ENCODE data around the gene CDK14. TPM values are rescaled to one million over a fixed set of nuclear protein-coding genes. Genes with fewer than 3 reads are reported as not detected.

CDK14 gene
- total RNA-seq, 1 donor: 39.1 TPM

GRCh38 chr7:91247500-91247899 lies 651.4 kb downstream of the CDK14 start:
- Histone ChIP-seq H3K36me3 (ENCODE audit: insufficient read depth, low read length) (no peaks in the 10 kb centered on the region), H3K4me1 (ENCODE audit: insufficient read depth, low read length) (peaks cover 25% of the 10 kb centered on the region), H3K79me2 (ENCODE audit: insufficient read depth, low read length) (no peaks in the 10 kb centered on the region), H3K27me3 (ENCODE audit: insufficient read depth, low read length) (no peaks in the 10 kb centered on the region), H3K4me3 (ENCODE audit: insufficient read depth, low read length) (no peak overlapping the region), H4K20me1 (ENCODE audit: insufficient read depth, low read length) (no peaks in the 10 kb centered on the region), H3K9me3 (ENCODE audit: low read depth, low read length) (no peaks in the 10 kb centered on the region), H2AFZ (ENCODE audit: low read length) (no peak overlapping the region), H3K4me2 (ENCODE audit: insufficient read depth, low read length) (no peak overlapping the region), H3K27ac (ENCODE audit: low read depth, low read length) (no peak overlapping the region)
- no peak for TF ChIP-seq CTCF (IDR thresholded peaks at IDR 0.05; ENCODE audit: extremely low read depth, low read depth, low read length)
- no peak for DNase-seq (ENCODE audit: insufficient read length, low spot score, missing footprints)

- H3K27me3 ChIP-seq (ENCODE audit: insufficient read depth, low read length): no peaks in the 10 kb centered on the region
- H3K79me2 ChIP-seq (ENCODE audit: insufficient read depth, low read length): no peaks in the 10 kb centered on the region
- H3K4me1 ChIP-seq (ENCODE audit: insufficient read depth, low read length): peaks cover 20% of the 10 kb centered on the region
- H4K20me1 ChIP-seq (ENCODE audit: insufficient read depth, low read length): no peaks in the 10 kb centered on the region
- no peaks in the 10 kb centered on the region for H3K36me3 ChIP-seq (ENCODE audit: insufficient read depth, low read length)
- H3K9me3 ChIP-seq (ENCODE audit: low read depth, low read length): no peaks in the 10 kb centered on the region
- peak overlapping the region; percentile 81 for H2AFZ ChIP-seq (ENCODE audit: low read length)
- no peak for TF ChIP-seq CTCF (IDR thresholded peaks at IDR 0.05; ENCODE audit: extremely low read depth, low read depth, low read length)
- H3K4me3 ChIP-seq (ENCODE audit: insufficient read depth, low read length): no peak overlapping the region
- DNase-seq (ENCODE audit: insufficient read length, low spot score, missing footprints): no peak
- H3K4me2 ChIP-seq (ENCODE audit: insufficient read depth, low read length): peak overlapping the region; percentile 16
- H3K27ac ChIP-seq (ENCODE audit: low read depth, low read length): no peak overlapping the region
These were observed 652.9 kb downstream of the CDK14 start for GRCh38 chr7:91248996-91249395.

GRCh38 chr7:91249506-91250233 lies 653.5 kb downstream of the CDK14 start:
- Histone ChIP-seq H3K79me2 (ENCODE audit: insufficient read depth, low read length) (no peaks in the 10 kb centered on the region), H4K20me1 (ENCODE audit: insufficient read depth, low read length) (no peaks in the 10 kb centered on the region), H3K4me2 (ENCODE audit: insufficient read depth, low read length) (peak overlapping the region; percentile 16), H3K9me3 (ENCODE audit: low read depth, low read length) (no peaks in the 10 kb centered on the region), H2AFZ (ENCODE audit: low read length) (no peak overlapping the region), H3K4me1 (ENCODE audit: insufficient read depth, low read length) (peaks cover 16% of the 10 kb centered on the region), H3K36me3 (ENCODE audit: insufficient read depth, low read length) (no peaks in the 10 kb centered on the region), H3K27me3 (ENCODE audit: insufficient read depth, low read length) (no peaks in the 10 kb centered on the region), H3K4me3 (ENCODE audit: insufficient read depth, low read length) (no peak overlapping the region), H3K27ac (ENCODE audit: low read depth, low read length) (no peak overlapping the region)
- no peak for TF ChIP-seq CTCF (IDR thresholded peaks at IDR 0.05; ENCODE audit: extremely low read depth, low read depth, low read length)
- no peak for DNase-seq (ENCODE audit: insufficient read length, low spot score, missing footprints)

GRCh38 chr7:91250706-91251105 lies 654.6 kb downstream of the CDK14 start:
- no peak overlapping the region for H3K4me2 ChIP-seq (ENCODE audit: insufficient read depth, low read length)

More at GRCh38 chr7:91250706-91251105, 654.6 kb downstream of the CDK14 start:
- Histone ChIP-seq H3K4me1 (ENCODE audit: insufficient read depth, low read length) (peaks cover 16% of the 10 kb centered on the region), H3K27me3 (ENCODE audit: insufficient read depth, low read length) (no peaks in the 10 kb centered on the region), H4K20me1 (ENCODE audit: insufficient read depth, low read length) (no peaks in the 10 kb centered on the region), H3K79me2 (ENCODE audit: insufficient read depth, low read length) (no peaks in the 10 kb centered on the region), H3K4me3 (ENCODE audit: insufficient read depth, low read length) (no peak overlapping the region), H3K27ac (ENCODE audit: low read depth, low read length) (no peak overlapping the region), H3K36me3 (ENCODE audit: insufficient read depth, low read length) (no peaks in the 10 kb centered on the region), H3K9me3 (ENCODE audit: low read depth, low read length) (no peaks in the 10 kb centered on the region), H2AFZ (ENCODE audit: low read length) (no peak overlapping the region)
- no peak for DNase-seq (ENCODE audit: insufficient read length, low spot score, missing footprints)
- TF ChIP-seq CTCF (IDR thresholded peaks at IDR 0.05; ENCODE audit: extremely low read depth, low read depth, low read length): no peak
